ENCODE data around the gene NAT8L. TPM values are rescaled to one million over a fixed set of nuclear protein-coding genes. Genes with fewer than 3 reads are reported as not detected.

NAT8L gene
- total RNA-seq, 1 donor from 2014 or later: 0.24 TPM

DNA sequence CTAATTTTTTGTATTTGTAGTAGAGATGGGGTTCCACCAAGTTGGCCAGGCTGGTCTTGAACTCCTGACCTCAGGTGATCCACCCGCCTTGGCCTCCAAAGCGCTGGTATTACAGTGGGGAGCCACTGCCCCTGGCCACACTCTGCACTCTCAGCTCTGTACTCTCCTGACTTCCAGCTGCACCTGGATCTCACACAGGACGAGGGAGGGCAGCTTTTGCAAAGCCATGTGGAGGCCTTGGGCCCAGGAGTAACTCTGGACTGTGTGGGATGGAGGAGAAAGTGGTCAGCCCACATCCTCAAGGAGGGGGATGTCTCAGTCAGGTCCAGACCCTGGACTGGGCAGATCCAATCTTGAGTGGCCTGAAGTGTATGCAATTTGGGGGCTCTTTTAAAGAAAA is 23.0 kb downstream of the NAT8L start:
- no peaks in the 10 kb centered on the region for H3K4me1 Mint-ChIP-seq
- no peak for ATAC-seq (ENCODE audit: low read depth)
- TF ChIP-seq, protein P1, sequence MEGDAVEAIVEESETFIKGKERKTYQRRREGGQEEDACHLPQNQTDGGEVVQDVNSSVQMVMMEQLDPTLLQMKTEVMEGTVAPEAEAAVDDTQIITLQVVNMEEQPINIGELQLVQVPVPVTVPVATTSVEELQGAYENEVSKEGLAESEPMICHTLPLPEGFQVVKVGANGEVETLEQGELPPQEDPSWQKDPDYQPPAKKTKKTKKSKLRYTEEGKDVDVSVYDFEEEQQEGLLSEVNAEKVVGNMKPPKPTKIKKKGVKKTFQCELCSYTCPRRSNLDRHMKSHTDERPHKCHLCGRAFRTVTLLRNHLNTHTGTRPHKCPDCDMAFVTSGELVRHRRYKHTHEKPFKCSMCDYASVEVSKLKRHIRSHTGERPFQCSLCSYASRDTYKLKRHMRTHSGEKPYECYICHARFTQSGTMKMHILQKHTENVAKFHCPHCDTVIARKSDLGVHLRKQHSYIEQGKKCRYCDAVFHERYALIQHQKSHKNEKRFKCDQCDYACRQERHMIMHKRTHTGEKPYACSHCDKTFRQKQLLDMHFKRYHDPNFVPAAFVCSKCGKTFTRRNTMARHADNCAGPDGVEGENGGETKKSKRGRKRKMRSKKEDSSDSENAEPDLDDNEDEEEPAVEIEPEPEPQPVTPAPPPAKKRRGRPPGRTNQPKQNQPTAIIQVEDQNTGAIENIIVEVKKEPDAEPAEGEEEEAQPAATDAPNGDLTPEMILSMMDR (IDR thresholded peaks at IDR 0.05): no peak
- peaks cover 5% of the 10 kb centered on the region for H3K27me3 Mint-ChIP-seq
- no peaks in the 10 kb centered on the region for H3K36me3 Mint-ChIP-seq (ENCODE audit: low read depth)
- H3K4me3 Mint-ChIP-seq: no peak overlapping the region
- no peaks in the 10 kb centered on the region for H3K9me3 Mint-ChIP-seq
- intact Hi-C loops (cut with micrococcal nuclease): no loop called here
- ChIA-PET POLR2A (no interaction called here), CTCF (no interaction called here)
- H3K27ac Mint-ChIP-seq: no peak overlapping the region
- DNase-seq: no peak

DNA sequence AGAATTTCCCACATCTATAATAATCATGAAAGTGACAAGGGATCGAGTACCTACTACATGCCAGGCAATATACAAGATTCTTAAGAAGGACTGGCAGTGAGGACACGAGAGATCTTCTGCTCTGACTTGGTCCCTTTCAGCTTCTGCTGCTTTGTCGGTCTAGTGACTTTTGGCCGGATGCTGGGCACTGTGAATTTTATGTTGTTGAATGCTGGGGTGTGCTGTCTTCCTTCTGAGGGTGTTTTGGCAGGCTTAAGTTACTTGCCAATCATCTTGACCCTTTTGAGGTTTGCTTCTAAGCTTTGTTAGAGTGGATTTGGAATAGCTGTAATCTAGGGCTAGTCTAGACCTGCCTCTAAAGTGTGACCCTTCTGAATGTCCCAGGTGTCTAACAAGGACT is 23.5 kb downstream of the NAT8L start:
- H3K4me1 Mint-ChIP-seq: no peaks in the 10 kb centered on the region
- H3K27me3 Mint-ChIP-seq: peaks cover 5% of the 10 kb centered on the region
- ChIA-PET POLR2A (no interaction called here), CTCF (no interaction called here)
- H3K27ac Mint-ChIP-seq: no peak overlapping the region
- no peak overlapping the region for H3K4me3 Mint-ChIP-seq
- H3K36me3 Mint-ChIP-seq (ENCODE audit: low read depth): no peaks in the 10 kb centered on the region
- H3K9me3 Mint-ChIP-seq: no peaks in the 10 kb centered on the region
- intact Hi-C loops (cut with micrococcal nuclease): no loop called here
- TF ChIP-seq, protein P1 (IDR thresholded peaks at IDR 0.05): no peak
- DNase-seq: no peak
- no peak for ATAC-seq (ENCODE audit: low read depth)

DNA sequence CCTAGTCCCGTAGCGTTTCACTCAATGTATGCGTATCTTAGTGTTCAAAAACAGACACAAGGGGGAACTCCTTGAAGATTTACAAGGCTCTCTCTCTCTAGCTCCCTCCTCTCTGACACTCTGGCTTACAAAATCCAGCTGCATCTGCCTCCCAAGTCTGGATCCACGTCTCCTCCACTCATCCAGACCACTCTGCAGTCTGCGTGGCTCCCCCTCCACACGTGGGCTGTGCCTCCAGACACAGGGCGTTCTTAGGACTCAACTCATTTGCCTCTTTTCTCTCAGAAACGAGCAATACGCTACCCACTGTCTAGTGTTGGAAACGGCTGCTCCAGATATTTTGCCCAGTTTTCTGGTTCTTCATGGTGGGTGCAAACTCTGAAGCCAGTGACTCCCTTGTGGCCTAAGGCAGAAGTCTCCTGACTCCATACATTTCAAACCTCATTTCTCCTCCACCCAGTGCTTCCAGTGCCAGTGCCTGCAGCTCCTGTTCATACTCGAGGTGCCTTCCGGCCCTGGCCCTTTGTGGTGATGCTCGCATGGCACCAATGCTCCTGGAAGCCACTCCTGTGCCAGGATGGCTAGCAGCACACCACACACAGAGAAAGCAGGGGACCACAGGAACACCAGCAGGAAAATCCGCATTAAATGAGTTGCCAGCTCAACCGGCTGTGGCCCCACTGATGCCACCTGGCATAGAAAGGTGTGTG is 24.1 kb downstream of the NAT8L start:
- TF ChIP-seq, protein P1 (IDR thresholded peaks at IDR 0.05): no peak
- DNase-seq: no peak
- H3K4me1 Mint-ChIP-seq: no peaks in the 10 kb centered on the region
- intact Hi-C loops (cut with micrococcal nuclease): no loop called here
- ChIA-PET POLR2A (no interaction called here), CTCF (no interaction called here)
- H3K27me3 Mint-ChIP-seq: peaks cover 5% of the 10 kb centered on the region
- H3K36me3 Mint-ChIP-seq (ENCODE audit: low read depth): no peaks in the 10 kb centered on the region
- H3K27ac Mint-ChIP-seq: no peak overlapping the region
- no peak overlapping the region for H3K4me3 Mint-ChIP-seq
- no peaks in the 10 kb centered on the region for H3K9me3 Mint-ChIP-seq
- no peak for ATAC-seq (ENCODE audit: low read depth)

- DNase-seq: no peak
- Mint-ChIP-seq H3K4me1 (no peaks in the 10 kb centered on the region), H3K27ac (no peak overlapping the region), H3K27me3 (peaks cover 5% of the 10 kb centered on the region), H3K36me3 (ENCODE audit: low read depth) (no peaks in the 10 kb centered on the region), H3K4me3 (no peak overlapping the region), H3K9me3 (no peaks in the 10 kb centered on the region)
- ATAC-seq (ENCODE audit: low read depth): no peak
- POLR2A ChIA-PET: no interaction called here
- intact Hi-C loops (cut with micrococcal nuclease): no loop called here
- CTCF ChIA-PET: no interaction called here
- TF ChIP-seq, protein P1 (IDR thresholded peaks at IDR 0.05): no peak
These were observed 24.7 kb downstream of the NAT8L start for GRCh38 chr4:2083826-2084160.

DNA sequence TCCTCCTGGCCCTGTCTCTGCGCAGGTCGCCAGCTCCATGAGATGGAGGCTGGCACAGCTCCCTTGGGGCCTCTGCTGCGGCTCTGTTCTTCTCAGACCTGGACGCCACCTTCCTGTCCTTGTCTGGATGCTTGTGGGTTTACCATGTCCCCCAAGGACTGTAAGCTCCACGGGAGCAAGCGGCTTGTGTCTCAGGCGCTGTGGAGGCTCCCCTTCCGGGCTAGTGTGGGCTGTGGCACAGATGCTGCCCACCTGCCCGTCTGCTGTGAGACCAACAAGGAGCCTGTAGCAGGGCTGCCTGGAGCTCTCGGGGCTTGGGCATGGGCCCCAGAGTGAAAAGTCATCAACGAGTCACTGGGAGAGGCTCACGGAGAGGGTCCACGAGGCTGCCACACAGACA is 25.2 kb downstream of the NAT8L start:
- intact Hi-C loops (cut with micrococcal nuclease): no loop called here
- H3K27ac Mint-ChIP-seq: no peak overlapping the region
- CTCF ChIA-PET: no interaction called here
- H3K4me3 Mint-ChIP-seq: no peak overlapping the region
- ATAC-seq (ENCODE audit: low read depth) (no peak), DNase-seq (no peak)
- no peaks in the 10 kb centered on the region for H3K9me3 Mint-ChIP-seq
- no peaks in the 10 kb centered on the region for H3K36me3 Mint-ChIP-seq (ENCODE audit: low read depth)
- peaks cover 5% of the 10 kb centered on the region for H3K27me3 Mint-ChIP-seq
- no peaks in the 10 kb centered on the region for H3K4me1 Mint-ChIP-seq
- TF ChIP-seq, protein P1 (IDR thresholded peaks at IDR 0.05): no peak
- POLR2A ChIA-PET: no interaction called here
